ENCODE data around the gene PTPRN2. TPM values are rescaled to one million over a fixed set of nuclear protein-coding genes. Genes with fewer than 3 reads are reported as not detected.

Gene PTPRN2
- total RNA-seq, 4 donors from 2014 or later: 2.0 to 9.5 (median 2.6) TPM

GRCh38 chr7:157768198-157768597, 819.4 kb downstream of the PTPRN2 start:
- DNase-seq (ENCODE audit: low spot score) (no peak), ATAC-seq (ENCODE audit: low FRiP score) (no peak)
- TF ChIP-seq, protein P1, sequence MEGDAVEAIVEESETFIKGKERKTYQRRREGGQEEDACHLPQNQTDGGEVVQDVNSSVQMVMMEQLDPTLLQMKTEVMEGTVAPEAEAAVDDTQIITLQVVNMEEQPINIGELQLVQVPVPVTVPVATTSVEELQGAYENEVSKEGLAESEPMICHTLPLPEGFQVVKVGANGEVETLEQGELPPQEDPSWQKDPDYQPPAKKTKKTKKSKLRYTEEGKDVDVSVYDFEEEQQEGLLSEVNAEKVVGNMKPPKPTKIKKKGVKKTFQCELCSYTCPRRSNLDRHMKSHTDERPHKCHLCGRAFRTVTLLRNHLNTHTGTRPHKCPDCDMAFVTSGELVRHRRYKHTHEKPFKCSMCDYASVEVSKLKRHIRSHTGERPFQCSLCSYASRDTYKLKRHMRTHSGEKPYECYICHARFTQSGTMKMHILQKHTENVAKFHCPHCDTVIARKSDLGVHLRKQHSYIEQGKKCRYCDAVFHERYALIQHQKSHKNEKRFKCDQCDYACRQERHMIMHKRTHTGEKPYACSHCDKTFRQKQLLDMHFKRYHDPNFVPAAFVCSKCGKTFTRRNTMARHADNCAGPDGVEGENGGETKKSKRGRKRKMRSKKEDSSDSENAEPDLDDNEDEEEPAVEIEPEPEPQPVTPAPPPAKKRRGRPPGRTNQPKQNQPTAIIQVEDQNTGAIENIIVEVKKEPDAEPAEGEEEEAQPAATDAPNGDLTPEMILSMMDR (IDR thresholded peaks at IDR 0.05): no peak

DNA sequence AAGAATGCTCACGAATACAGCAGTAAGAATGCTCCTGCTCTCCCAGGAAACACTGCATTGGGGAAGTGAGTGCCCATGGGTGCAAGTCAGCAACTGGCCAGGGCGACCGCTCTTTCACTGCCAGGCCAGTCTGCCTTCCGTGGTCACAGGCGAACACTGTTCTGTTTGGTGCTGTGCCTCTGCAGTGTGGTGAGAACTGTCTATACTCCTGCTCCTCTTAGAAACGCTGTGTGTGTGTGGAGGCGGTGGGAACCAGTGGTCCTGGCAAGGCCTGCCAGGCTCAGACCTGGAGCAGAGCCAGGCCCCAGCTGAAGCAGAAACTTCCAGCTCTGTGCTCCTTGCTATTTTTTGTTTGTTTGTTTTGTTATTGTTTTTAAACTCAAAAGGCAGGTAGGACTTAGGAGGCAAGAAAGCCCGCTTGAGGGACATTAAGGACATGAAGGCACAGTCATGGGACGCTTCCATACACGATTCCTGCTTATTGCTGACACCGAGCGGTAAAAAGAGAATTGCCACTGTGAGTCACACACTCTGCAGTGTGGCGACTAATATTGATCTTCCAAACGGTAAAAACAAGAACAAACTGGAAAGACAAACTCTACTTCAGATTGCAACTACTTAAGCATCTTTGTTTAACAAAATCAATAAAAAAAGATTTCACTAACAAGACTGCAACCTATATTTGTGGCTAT, 820.0 kb downstream of the PTPRN2 start:
- TF ChIP-seq, protein P1 (IDR thresholded peaks at IDR 0.05): no peak

GRCh38 chr7:157766098-157766497, 821.5 kb downstream of the PTPRN2 start:
- TF ChIP-seq, protein P1 (IDR thresholded peaks at IDR 0.05): no peak
- DNase-seq (ENCODE audit: low spot score) (no peak), ATAC-seq (ENCODE audit: low FRiP score) (no peak)

More for the DNA sequence above, 820.0 kb downstream of the PTPRN2 start:
- DNase-seq (ENCODE audit: low spot score) (no peak), ATAC-seq (ENCODE audit: low FRiP score) (no peak)

GRCh38 chr7:157764946-157765537, 822.6 kb downstream of the PTPRN2 start:
- ATAC-seq (ENCODE audit: low FRiP score) (no peak), DNase-seq (ENCODE audit: low spot score) (no peak)
- TF ChIP-seq, protein P1 (IDR thresholded peaks at IDR 0.05): no peak

- DNase-seq (ENCODE audit: low spot score) (no peak), ATAC-seq (ENCODE audit: low FRiP score) (no peak)
- TF ChIP-seq, protein P1 (IDR thresholded peaks at IDR 0.05): no peak
These were observed 823.4 kb downstream of the PTPRN2 start for GRCh38 chr7:157764193-157764592.

- TF ChIP-seq, protein P1 (IDR thresholded peaks at IDR 0.05): no peak
- DNase-seq (ENCODE audit: low spot score) (no peak), ATAC-seq (ENCODE audit: low FRiP score) (no peak)
These were observed 824.2 kb downstream of the PTPRN2 start for GRCh38 chr7:157763279-157764000.

Data from omental fat pad (tissue), 4 donors.